H1 (cell line): ENCODE data around the gene NUBPL. TPM values are rescaled to one million over a fixed set of nuclear protein-coding genes. Genes with fewer than 3 reads are reported as not detected.

Experiments
- CTCF ChIA-PET: fragments of 300-600 bp; sonication (Branson Sonifier 250); formaldehyde crosslinking; loops from one replicate; lab custom pipeline; 2021; ENCODE audit not compliant: partially characterized antibody; lab: Charles Lee
- POLR2A ChIA-PET: fragments of 300-600 bp; sonication (Branson Sonifier 250); formaldehyde crosslinking; loops from one replicate; lab custom pipeline; 2021; ENCODE audit warnings: inconsistent platforms; ENCODE audit not compliant: partially characterized antibody; lab: Charles Lee
- DNase-seq, 2 experiments: peaks; one replicate each; pipeline versions ENCODE4 v3.0.0 to v3.0.0-alpha.2; 2010 to 2022; ENCODE audit warnings: low spot score in 2 of 2, low read depth in 1 of 2, mixed read lengths in 1 of 2
- FAIRE-seq: peaks from 2 replicates; lab custom pipeline; 2011; peaks lifted over from hg19 to GRCh38; lab: Jason Lieb, UNC
- H2AFZ ChIP-seq: 2 replicates; pipeline ENCODE4 v1.8.1; 2012; ENCODE audit warnings: low read length, inconsistent platforms
- H2AK5ac ChIP-seq: 2 replicates; pipeline ENCODE4 v1.6.1; 2013; ENCODE audit warnings: low read depth, low read length
- H2BK120ac ChIP-seq: replicated peaks from 2 replicates; pipeline ENCODE3; 2013; ENCODE audit warnings: low read depth, low read length, inconsistent platforms
- H2BK12ac ChIP-seq: 2 replicates; pipeline ENCODE4 v1.6.1; 2013; ENCODE audit warnings: low read depth, low read length
- H2BK15ac ChIP-seq: 2 replicates; pipeline ENCODE4 v1.6.1; 2013; ENCODE audit warnings: low read length
- H2BK20ac ChIP-seq: 2 replicates; pipeline ENCODE4 v1.6.1; 2013; ENCODE audit warnings: low read length
- H2BK5ac ChIP-seq: 2 replicates; pipeline ENCODE4 v1.6.1; 2013; ENCODE audit warnings: low read depth, low read length
- H3K14ac ChIP-seq: 2 replicates; pipeline ENCODE4 v1.6.1; 2013; ENCODE audit warnings: inconsistent platforms; ENCODE audit not compliant: insufficient read length
- H3K18ac ChIP-seq: 2 replicates; pipeline ENCODE4 v1.6.1; 2013; ENCODE audit warnings: low read length; ENCODE audit errors: extremely low read depth
- H3K23ac ChIP-seq: 2 replicates; pipeline ENCODE4 v1.6.1; 2013; ENCODE audit warnings: inconsistent platforms; ENCODE audit not compliant: insufficient read length
- H3K23me2 ChIP-seq: 2 replicates; pipeline ENCODE4 v1.6.1; 2013; ENCODE audit warnings: low read depth, low read length
- H3K27ac ChIP-seq: 2 replicates; pipeline ENCODE4 v1.6.1; 2011; ENCODE audit warnings: low read depth, low read length, inconsistent platforms
- H3K27me3 ChIP-seq, 4 experiments: replicated peaks in 1 of 4; 1 replicate in 1 of 4; 2 replicates in 3 of 4; pipeline versions ENCODE4 v1.6.1 to v1.8.1; 2011 to 2013; ENCODE audit warnings: low read length in 3 of 4, mild to moderate bottlenecking in 3 of 4, inconsistent platforms in 2 of 4, mixed read lengths in 2 of 4, moderate library complexity in 1 of 4; ENCODE audit not compliant: control insufficient read depth in 3 of 4, insufficient read depth in 3 of 4; ENCODE audit errors: extremely low read depth in 1 of 4
- H3K36me3 ChIP-seq, 4 experiments: 2 replicates each; pipeline versions ENCODE4 v1.6.1 to v1.8.1; 2011 to 2013; ENCODE audit warnings: mild to moderate bottlenecking in 4 of 4, low read length in 3 of 4, moderate library complexity in 2 of 4, control low read depth in 1 of 4, inconsistent platforms in 1 of 4; ENCODE audit not compliant: insufficient read depth in 4 of 4, control insufficient read depth in 2 of 4
- H3K4ac ChIP-seq: replicated peaks from 2 replicates; pipeline ENCODE3; 2013; ENCODE audit warnings: low read length, low read depth, mixed read lengths, inconsistent platforms; ENCODE audit not compliant: insufficient read length
- H3K4me1 ChIP-seq, 4 experiments: replicated peaks in 1 of 4; 1 replicate in 1 of 4; 2 replicates in 3 of 4; pipeline versions ENCODE4 v1.6.1 to v1.8.1; 2011 to 2013; ENCODE audit warnings: low read length in 3 of 4, inconsistent platforms in 2 of 4, mixed read lengths in 1 of 4; ENCODE audit not compliant: insufficient read depth in 4 of 4, control insufficient read depth in 3 of 4
- H3K4me2 ChIP-seq, 2 experiments: 2 replicates each; pipeline versions ENCODE4 v1.6.1 to v1.8.1; 2011 to 2013; ENCODE audit warnings: low read depth in 2 of 2, low read length in 2 of 2, control low read depth in 1 of 2, inconsistent platforms in 1 of 2, mild to moderate bottlenecking in 1 of 2; ENCODE audit not compliant: insufficient read depth in 1 of 2
- H3K4me3 ChIP-seq, 4 experiments: fragments of 200-600, 300-600 bp in 1 of 4; sonication (generic), shearing (Covaris generic), sonication (Bioruptor Twin) in 1 of 4; 2 replicates each; pipeline versions ENCODE4 v1.5.1 to v1.8.1; 2011 to 2016; ENCODE audit warnings: low read length in 4 of 4, low read depth in 3 of 4, control low read depth in 2 of 4, inconsistent platforms in 2 of 4, mild to moderate bottlenecking in 2 of 4, mixed read lengths in 1 of 4, moderate library complexity in 1 of 4; ENCODE audit not compliant: insufficient read depth in 2 of 4; ENCODE audit errors: extremely low read depth in 1 of 4
- H3K56ac ChIP-seq: replicated peaks from 2 replicates; pipeline ENCODE3; 2013; ENCODE audit warnings: low read depth, mild to moderate bottlenecking, mixed read lengths, low read length, inconsistent platforms; ENCODE audit not compliant: insufficient read length
- H3K79me1 ChIP-seq: 2 replicates; pipeline ENCODE4 v1.6.1; 2013; ENCODE audit warnings: low read depth, low read length, control low read depth
- H3K79me2 ChIP-seq, 2 experiments: 2 replicates each; pipeline versions ENCODE4 v1.6.1 to v1.8.1; 2012 to 2013; ENCODE audit warnings: low read length in 2 of 2, mild to moderate bottlenecking in 2 of 2, inconsistent platforms in 1 of 2; ENCODE audit not compliant: insufficient read depth in 2 of 2, control insufficient read depth in 1 of 2
- H3K9ac ChIP-seq, 4 experiments: replicated peaks in 1 of 4; 1 replicate in 1 of 4; 2 replicates in 3 of 4; pipeline versions ENCODE4 v1.6.1 to v1.8.1; 2011 to 2013; ENCODE audit warnings: low read depth in 3 of 4, low read length in 3 of 4, control low read depth in 2 of 4, mild to moderate bottlenecking in 2 of 4, moderate library complexity in 2 of 4, inconsistent platforms in 1 of 4; ENCODE audit errors: extremely low read depth in 1 of 4
- H3K9me3 ChIP-seq, 2 experiments: 2 replicates each; pipeline versions ENCODE4 v1.6.1 to v1.8.1; 2012 to 2013; ENCODE audit warnings: mild to moderate bottlenecking in 2 of 2, moderate library complexity in 2 of 2, control low read depth in 1 of 2, inconsistent platforms in 1 of 2, low read depth in 1 of 2, low read length in 1 of 2, mixed read lengths in 1 of 2; ENCODE audit not compliant: insufficient read depth in 2 of 2
- H4K20me1 ChIP-seq, 2 experiments: replicated peaks in 1 of 2; 2 replicates each; pipeline versions ENCODE3 to v1.8.1; 2011 to 2013; ENCODE audit warnings: inconsistent platforms in 2 of 2, low read length in 2 of 2, mild to moderate bottlenecking in 1 of 2; ENCODE audit not compliant: insufficient read depth in 2 of 2, control insufficient read depth in 1 of 2
- H4K5ac ChIP-seq: 2 replicates; pipeline ENCODE4 v1.6.1; 2013; ENCODE audit warnings: low read length, low read depth, mixed read lengths, inconsistent platforms; ENCODE audit not compliant: insufficient read length
- H4K8ac ChIP-seq: 2 replicates; pipeline ENCODE4 v1.8.0; 2013; ENCODE audit warnings: mild to moderate bottlenecking, moderate library complexity, low read length, inconsistent platforms; ENCODE audit not compliant: insufficient read depth; ENCODE audit errors: extremely low read depth
- H4K91ac ChIP-seq: replicated peaks from 2 replicates; pipeline ENCODE3; 2013; ENCODE audit warnings: low read length, mixed read lengths, inconsistent platforms; ENCODE audit not compliant: insufficient read length
- CEBPB ChIP-seq: IDR thresholded peaks from 2 replicates; pipeline ENCODE4 v1.6.1; 2012; ENCODE audit warnings: low read depth, low read length
- CREB1 ChIP-seq: IDR thresholded peaks from 2 replicates; pipeline ENCODE4 v1.6.1; 2012; ENCODE audit warnings: inconsistent platforms
- EP300 ChIP-seq, 2 experiments: IDR thresholded peaks; 1 replicate in 1 of 2; 2 replicates in 1 of 2; pipeline ENCODE4 v1.6.1; 2011 to 2012; ENCODE audit warnings: low read depth in 2 of 2, low read length in 2 of 2, mild to moderate bottlenecking in 2 of 2, borderline replicate concordance in 1 of 2, inconsistent platforms in 1 of 2, moderate library complexity in 1 of 2
- FOSL1 ChIP-seq: IDR thresholded peaks from 2 replicates; pipeline ENCODE4 v1.6.1; 2011; ENCODE audit warnings: mild to moderate bottlenecking, low read depth, low read length, moderate library complexity; ENCODE audit not compliant: insufficient read depth
- KDM4A ChIP-seq: IDR thresholded peaks from one replicate; pipeline ENCODE4 v1.7.1; 2012; ENCODE audit warnings: low read depth, mild to moderate bottlenecking, moderate library complexity, low read length, inconsistent platforms; ENCODE audit not compliant: severe bottlenecking
- SRF ChIP-seq: IDR thresholded peaks from 2 replicates; pipeline ENCODE4 v1.6.1; 2011; ENCODE audit warnings: mild to moderate bottlenecking, low read depth, low read length, moderate library complexity
- WGBS, 2 experiments: shearing (Covaris generic) in 1 of 2; methylation state at CpG; one replicate each; pipeline versions ENCODE4 v1.1.6 to v1.1.7; 2013 to 2015; ENCODE audit warnings: low lambda C conversion rate in 2 of 2, mixed read lengths in 2 of 2, inconsistent platforms in 1 of 2, low coverage in 1 of 2, missing lambda C conversion rate in 1 of 2; ENCODE audit not compliant: insufficient replicate concordance in 2 of 2, insufficient coverage in 1 of 2, insufficient read length in 1 of 2; ENCODE audit errors: extremely low coverage in 1 of 2, missing lambda C conversion rate in 1 of 2; 5-methylcytosine and 5-hydroxymethylcytosine counted together
- polyA plus RNA-seq, 7 experiments: library from polyadenylated mRNA; depleted of rRNA in 3 of 7; stranded (reverse) in 5 of 7; unstranded in 2 of 7; fragments of >200 nt in 5 of 7; fragments of 200-250 nt in 2 of 7; gene quantifications; 1 replicate in 5 of 7; 2 replicates in 1 of 7; 4 replicates in 1 of 7; pipeline versions ENCODE4 v1.2.1 to v1.2.3, GENCODE V29; 2011 to 2013; ENCODE audit warnings: missing spikeins in 2 of 7, mixed read lengths in 2 of 7
- total RNA-seq: library from RNA; stranded (reverse); fragmentation: NEBNext Ultra II Directional; extraction: Animal tissue kit (Norgen Biotek cat#: 25700); gene quantifications from 2 replicates; pipeline ENCODE4 v1.2.1, GENCODE V29; 2021
- TF ChIP-seq, protein P1 (sequence below): IDR thresholded peaks from 2 replicates; pipeline ENCODE4 v1.6.1; 2012; ENCODE audit warnings: inconsistent platforms
- TF ChIP-seq, protein P2 (sequence below), 3 experiments: IDR thresholded peaks; 1 replicate in 2 of 3; 2 replicates in 1 of 3; pipeline versions ENCODE4 v1.5.1 to v1.6.1; 2011; ENCODE audit warnings: low read length in 3 of 3, mild to moderate bottlenecking in 3 of 3, inconsistent platforms in 2 of 3, low read depth in 1 of 3, moderate library complexity in 1 of 3; ENCODE audit not compliant: insufficient read depth in 1 of 3; ENCODE audit errors: control extremely low read depth in 1 of 3

NUBPL gene
- total and polyA plus RNA-seq, 2 of the 8 experiments (the other 6 are each of a cell fraction or from before 2014, with no cell fraction given): 1.6 to 6.8 TPM

DNA sequence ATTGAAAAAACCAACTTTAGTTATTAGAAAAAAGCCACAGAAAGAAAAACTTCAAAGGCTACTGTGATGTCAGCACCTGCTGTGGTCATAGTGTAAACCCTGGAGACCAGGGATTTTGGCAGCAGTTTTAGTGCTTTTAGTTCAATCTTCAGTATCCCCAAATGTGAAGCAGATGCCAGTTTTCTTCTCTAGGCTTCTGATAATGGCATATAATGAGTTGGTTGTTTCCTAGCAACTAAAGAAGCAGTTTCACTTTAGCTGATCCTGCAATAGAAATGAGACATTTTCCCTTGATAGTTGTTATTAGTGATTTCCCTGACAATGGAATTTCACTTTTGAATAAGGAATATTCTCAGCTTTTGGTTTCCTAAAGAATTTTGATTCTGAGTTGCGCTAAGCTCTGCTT, 131.2 kb downstream of the NUBPL start:
- H3K79me1 ChIP-seq: no peaks in the 10 kb centered on the region; the same call in 1 of the 2 replicates
- H3K27ac ChIP-seq: no peak overlapping the region
- no peak overlapping the region for H2BK20ac ChIP-seq
- ChIA-PET CTCF (interaction anchor here (0.7 kb wide), 1 partner anchor 24 kb away, joined by 4 read pairs; no protein-coding TSS in a partner anchor), POLR2A (no interaction called here)
- H3K9ac ChIP-seq: no peak overlapping the region
- H3K18ac ChIP-seq: no peak overlapping the region
- H3K36me3 ChIP-seq: no peaks in the 10 kb centered on the region
- TF ChIP-seq EP300 (IDR thresholded peaks at IDR 0.05; ENCODE audit: borderline replicate concordance in 1 of 2, low read depth in 2 of 2, low read length in 2 of 2) (no peak), SRF (no peak), KDM4A (no peak), FOSL1 (no peak), CREB1 (no peak), CEBPB (no peak)
- TF ChIP-seq, protein P1, sequence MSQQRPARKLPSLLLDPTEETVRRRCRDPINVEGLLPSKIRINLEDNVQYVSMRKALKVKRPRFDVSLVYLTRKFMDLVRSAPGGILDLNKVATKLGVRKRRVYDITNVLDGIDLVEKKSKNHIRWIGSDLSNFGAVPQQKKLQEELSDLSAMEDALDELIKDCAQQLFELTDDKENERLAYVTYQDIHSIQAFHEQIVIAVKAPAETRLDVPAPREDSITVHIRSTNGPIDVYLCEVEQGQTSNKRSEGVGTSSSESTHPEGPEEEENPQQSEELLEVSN: no peak
- TF ChIP-seq, protein P2, sequence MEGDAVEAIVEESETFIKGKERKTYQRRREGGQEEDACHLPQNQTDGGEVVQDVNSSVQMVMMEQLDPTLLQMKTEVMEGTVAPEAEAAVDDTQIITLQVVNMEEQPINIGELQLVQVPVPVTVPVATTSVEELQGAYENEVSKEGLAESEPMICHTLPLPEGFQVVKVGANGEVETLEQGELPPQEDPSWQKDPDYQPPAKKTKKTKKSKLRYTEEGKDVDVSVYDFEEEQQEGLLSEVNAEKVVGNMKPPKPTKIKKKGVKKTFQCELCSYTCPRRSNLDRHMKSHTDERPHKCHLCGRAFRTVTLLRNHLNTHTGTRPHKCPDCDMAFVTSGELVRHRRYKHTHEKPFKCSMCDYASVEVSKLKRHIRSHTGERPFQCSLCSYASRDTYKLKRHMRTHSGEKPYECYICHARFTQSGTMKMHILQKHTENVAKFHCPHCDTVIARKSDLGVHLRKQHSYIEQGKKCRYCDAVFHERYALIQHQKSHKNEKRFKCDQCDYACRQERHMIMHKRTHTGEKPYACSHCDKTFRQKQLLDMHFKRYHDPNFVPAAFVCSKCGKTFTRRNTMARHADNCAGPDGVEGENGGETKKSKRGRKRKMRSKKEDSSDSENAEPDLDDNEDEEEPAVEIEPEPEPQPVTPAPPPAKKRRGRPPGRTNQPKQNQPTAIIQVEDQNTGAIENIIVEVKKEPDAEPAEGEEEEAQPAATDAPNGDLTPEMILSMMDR (IDR thresholded peaks at IDR 0.05; ENCODE audit: control extremely low read depth in 1 of 3, insufficient read depth in 1 of 3, low read depth in 1 of 3, low read length in 3 of 3): no peak
- no peak overlapping the region for H3K4me3 ChIP-seq
- H3K23me2 ChIP-seq: no peaks in the 10 kb centered on the region
- DNase-seq (no peak), FAIRE-seq (no peak)
- H4K5ac ChIP-seq: no peak overlapping the region
- H3K14ac ChIP-seq: no peak overlapping the region
- no peak overlapping the region for H2BK120ac ChIP-seq
- no peak overlapping the region for H3K56ac ChIP-seq
- WGBS, 2 experiments: 79% methylated on average over 1 of the region's 1 CpG; no CpG with 5 or more reads in 1 of the 2 experiments
- H2BK15ac ChIP-seq: no peak overlapping the region
- no peak overlapping the region for H2BK12ac ChIP-seq
- H3K4me2 ChIP-seq: no peak overlapping the region
- H3K23ac ChIP-seq: no peak overlapping the region
- H2AFZ ChIP-seq: no peak overlapping the region
- no peaks in the 10 kb centered on the region for H3K79me2 ChIP-seq
- H3K4me1 ChIP-seq: no peaks in the 10 kb centered on the region
- H2AK5ac ChIP-seq: no peak overlapping the region
- H3K9me3 ChIP-seq: peaks cover 2 to 7% of the 10 kb centered on the region in 2 experiments; a peak in 3 of 4 replicates
- no peaks in the 10 kb centered on the region for H4K20me1 ChIP-seq
- H3K4ac ChIP-seq: no peak overlapping the region
- H4K91ac ChIP-seq: no peak overlapping the region
- no peak overlapping the region for H4K8ac ChIP-seq
- no peak overlapping the region for H2BK5ac ChIP-seq
- no peaks in the 10 kb centered on the region for H3K27me3 ChIP-seq
